HG02970 (cell line): ENCODE results near the gene GLTP.
"Not testable (repeated sequence)": the region's sequence is repeated elsewhere in the genome, so short reads cannot be mapped to it uniquely, and the experiment has no call there.

ENCODE experiments used
- ATAC-seq: cut with Tn5 transposase; IDR thresholded peaks from one replicate; pipeline ENCODE4 v1.9.1; 2021; ENCODE audit warnings: mild to moderate bottlenecking, moderate library complexity, moderate number of reproducible peaks; ENCODE audit not compliant: unreplicated experiment, low FRiP score

The GLTP gene

GRCh38 chr12:109905301-109905700 is 25.0 kb upstream of the GLTP start:
- no peak for ATAC-seq

- no peak for ATAC-seq
Observed at GRCh38 chr12:109902891-109903418, 22.6 kb upstream of the GLTP start.

DNA sequence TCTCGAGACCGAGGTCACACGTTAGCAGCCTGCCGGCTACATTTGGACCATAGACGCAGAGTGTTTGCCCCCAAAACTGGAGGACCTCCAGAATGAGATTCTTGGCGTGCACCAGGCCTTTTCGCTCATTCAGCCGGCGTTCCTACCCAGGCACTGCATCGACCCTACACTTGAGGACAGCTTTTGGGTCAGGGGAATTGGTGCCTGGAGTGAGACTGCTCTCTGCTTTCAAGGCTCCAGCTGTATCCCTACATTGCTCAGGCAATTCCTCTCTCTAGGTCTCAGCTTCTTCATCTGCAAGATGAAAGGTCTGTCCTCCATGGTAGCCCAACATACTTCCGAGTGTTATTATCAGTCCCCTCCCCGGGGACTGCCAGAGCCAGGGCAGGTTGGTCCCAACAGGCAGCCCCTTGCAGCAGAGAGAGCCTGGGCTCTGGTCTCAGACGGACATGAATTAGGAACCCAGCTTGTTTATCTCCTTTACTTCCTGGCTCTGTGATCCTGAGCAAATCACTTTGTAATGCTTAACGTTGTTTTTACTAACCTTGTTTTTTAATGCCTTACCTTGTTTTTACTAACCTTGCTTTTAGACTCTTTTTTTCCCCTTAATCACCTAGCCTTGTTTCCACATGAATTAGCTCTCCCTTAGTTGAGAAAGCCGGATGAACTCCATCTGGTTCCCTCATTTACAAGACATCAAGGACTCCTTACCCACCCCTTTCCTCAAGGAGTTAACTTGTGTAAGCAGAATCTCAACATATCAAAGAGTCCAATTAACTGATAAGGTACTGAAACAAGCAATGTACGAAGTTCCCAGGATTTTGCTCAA is 20.6 kb upstream of the GLTP start:
- ATAC-seq: no peak

GRCh38 chr12:109899783-109900751 is 19.7 kb upstream of the GLTP start, which contains the start of gene TCHP:
TSS of gene TCHP (plus strand) at chr12:109900274. CDS start at chr12:109903027, 2,753 bp downstream.
- ATAC-seq: peak; percentile 55

DNA sequence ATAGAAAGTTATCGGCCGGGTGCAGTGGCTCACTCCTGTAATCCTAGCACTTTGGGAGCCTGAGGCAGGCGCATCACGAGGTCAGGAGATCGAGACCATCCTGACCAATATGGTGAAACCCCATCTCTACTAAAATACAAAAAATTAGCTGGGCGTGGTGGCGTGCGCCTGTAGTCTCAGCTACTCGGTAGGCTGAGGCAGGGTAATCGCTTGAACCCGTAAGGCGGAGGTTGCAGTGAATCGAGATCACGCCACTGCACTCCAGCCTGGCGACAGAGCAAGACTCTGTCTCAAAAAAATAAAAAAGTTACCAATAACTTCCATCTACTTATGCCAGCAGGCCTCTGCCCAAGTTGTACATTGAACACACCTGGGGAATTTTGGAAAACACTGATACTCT is 19.0 kb upstream of the GLTP start:
- ATAC-seq: not testable (repeated sequence)

DNA sequence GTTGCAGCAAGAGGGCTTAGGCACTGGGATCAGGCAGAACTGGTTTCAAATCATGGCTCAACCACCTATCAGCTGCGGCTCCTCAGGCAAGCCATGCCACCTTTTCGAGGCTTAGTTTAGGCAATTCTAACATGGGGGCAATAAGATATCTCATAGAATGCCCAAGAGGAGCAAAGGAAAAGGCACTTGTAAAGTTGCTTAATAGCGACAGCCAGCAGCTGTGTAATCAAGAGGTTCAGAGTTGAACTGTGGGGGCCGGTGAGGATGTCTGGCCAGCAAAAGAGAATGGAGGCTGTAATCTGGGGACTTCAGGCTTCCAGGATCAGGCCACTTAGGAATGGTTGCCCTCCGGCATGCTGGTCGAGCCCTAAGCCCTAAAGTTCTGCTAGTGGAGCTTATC is 16.7 kb upstream of the GLTP start:
- ATAC-seq: no peak

GRCh38 chr12:109896188-109896587 is 15.8 kb upstream of the GLTP start:
- no peak for ATAC-seq

GRCh38 chr12:109894939-109895338 is 14.6 kb upstream of the GLTP start:
- no peak for ATAC-seq

- ATAC-seq: no peak
Observed at GRCh38 chr12:109893261-109893995, 13.1 kb upstream of the GLTP start.

GRCh38 chr12:109892748-109893147 is 12.4 kb upstream of the GLTP start:
- no peak for ATAC-seq

DNA sequence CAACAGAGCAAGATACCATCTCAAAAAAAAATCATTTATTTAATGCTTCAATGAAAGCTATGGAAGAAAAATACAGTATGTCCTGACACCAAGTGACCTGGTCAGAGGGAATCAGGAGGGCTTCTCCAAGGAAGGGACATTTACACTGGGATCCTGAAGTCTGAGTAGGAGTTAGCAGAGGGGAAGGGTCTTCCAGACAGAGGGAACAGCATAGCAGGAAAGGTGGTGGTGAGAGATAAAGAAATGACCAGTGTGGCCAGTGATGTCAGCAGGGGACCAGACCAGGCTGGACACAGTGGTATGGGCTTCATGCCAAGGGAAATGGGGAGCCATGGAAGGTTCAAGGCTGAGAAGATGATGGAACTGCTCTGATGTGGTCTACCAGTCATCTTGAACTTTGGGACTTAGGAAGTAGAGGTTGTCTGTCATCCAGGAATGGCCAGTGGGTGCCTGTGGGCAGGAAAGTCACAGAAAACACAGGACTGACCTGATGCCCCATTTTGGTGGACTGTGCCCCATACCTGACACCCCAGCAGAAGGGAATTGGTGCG is 11.9 kb upstream of the GLTP start:
- no peak for ATAC-seq

DNA sequence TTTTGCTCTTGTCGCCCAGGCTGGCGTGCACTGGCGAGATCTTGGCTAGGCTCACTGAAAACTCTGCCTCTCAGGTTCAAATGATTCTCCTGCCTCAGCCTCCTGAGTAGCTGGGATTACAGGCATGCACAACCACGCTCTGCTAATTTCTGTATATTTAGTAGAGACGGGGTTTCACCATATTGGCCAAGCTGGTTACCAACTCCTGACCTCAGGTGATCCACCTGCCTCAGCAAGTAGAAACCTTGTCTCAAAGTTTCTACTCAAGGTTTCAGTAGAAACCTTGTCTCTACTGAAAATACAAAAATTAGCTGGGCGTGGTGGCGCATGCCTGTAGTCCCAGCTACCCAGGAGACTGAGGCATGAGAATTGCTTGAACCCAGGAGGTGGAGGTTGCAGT is 11.4 kb upstream of the GLTP start:
- ATAC-seq: not testable (repeated sequence)

- ATAC-seq: no peak
Observed at GRCh38 chr12:109890620-109891170, 10.4 kb upstream of the GLTP start.

DNA sequence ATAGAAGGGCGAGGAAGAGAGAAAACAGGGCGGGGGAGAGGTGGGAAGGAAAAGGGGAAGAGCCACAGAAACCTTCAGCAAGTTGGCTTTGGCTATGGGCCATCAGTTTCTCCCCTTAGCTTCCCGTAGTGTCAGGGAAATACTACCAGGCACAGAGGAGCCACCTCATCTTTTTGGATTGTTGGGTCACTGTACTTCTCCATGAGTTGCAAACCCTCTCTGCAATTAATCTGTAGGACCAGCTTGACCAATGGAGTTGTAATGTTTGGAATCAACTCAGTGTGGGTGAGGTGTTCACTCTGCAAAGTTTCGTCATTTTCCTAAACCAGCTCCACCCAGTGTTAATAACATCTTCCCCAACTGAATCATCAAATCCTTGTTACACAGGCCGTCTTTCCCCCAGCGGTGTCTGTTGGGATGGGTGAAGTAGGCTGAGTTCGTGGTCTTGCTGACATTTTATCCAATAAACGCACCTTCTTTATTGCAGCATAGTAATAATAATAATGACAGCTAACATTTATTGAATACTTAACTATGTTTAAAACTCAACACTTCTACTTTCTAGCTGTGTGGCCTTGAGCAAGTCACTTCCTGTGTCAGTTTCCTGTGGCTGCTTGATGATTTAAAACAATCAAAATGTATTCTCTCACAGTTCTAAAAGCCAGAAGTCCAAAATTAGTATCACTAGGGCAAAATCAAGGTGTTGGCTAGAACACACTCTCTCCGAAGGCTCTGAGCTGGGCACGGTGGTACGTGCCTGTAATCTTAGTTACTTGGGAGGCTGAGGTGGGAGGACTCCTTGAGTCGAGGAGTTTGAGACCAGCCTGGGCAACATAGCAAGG is 8.1 kb upstream of the GLTP start:
- ATAC-seq: no peak

- no peak for ATAC-seq
Observed at GRCh38 chr12:109885616-109886015, 5.3 kb upstream of the GLTP start.

DNA sequence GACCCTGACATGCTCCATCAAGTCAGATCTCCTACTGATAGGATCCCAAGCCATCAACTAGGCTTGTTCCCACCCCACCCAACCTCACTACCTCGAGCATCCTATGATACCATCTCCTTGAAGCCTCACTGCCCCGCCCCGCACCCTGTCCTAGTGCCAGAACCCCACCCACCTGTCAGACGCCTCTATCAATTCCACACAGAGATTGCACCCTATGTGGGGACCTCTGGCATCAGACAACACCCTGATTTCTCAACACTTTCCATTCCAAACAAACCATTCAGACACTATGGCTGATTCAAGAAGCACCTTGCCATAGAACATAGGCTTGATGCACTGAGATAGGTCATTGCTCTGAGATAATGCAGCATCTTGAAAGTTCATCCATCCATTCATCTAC is 3.1 kb upstream of the GLTP start:
- ATAC-seq: no peak

- no peak for ATAC-seq
Observed at GRCh38 chr12:109881752-109882151, 1.4 kb upstream of the GLTP start.

- no peak for ATAC-seq
Observed at GRCh38 chr12:109880938-109881337, 597 bp upstream of the GLTP start.
